GM19193 (cell line): ENCODE measurements around the gene APP.

ENCODE experiments used
- POLR2A ChIP-seq: IDR thresholded peaks from 4 replicates; pipeline ENCODE4 v1.6.1; 2011; ENCODE audit not compliant: insufficient read depth, insufficient read length; ENCODE audit errors: extremely low read depth

APP gene

GRCh38 chr21:26072666-26073615 is 97.6 kb downstream of the APP start:
- no peak for TF ChIP-seq POLR2A

- no peak for TF ChIP-seq POLR2A
These were observed 99.6 kb downstream of the APP start for GRCh38 chr21:26070822-26071425.

- no peak for TF ChIP-seq POLR2A
These were observed 100.4 kb downstream of the APP start for GRCh38 chr21:26070121-26070520.

GRCh38 chr21:26068776-26069175 is 101.8 kb downstream of the APP start:
- no peak for TF ChIP-seq POLR2A

GRCh38 chr21:26067836-26068594 is 102.6 kb downstream of the APP start:
- TF ChIP-seq POLR2A, result no peak

- TF ChIP-seq POLR2A, result no peak
These were observed 106.1 kb downstream of the APP start for GRCh38 chr21:26064506-26064905.

GRCh38 chr21:26061437-26061836 is 109.1 kb downstream of the APP start:
- no peak for TF ChIP-seq POLR2A

- TF ChIP-seq POLR2A, result no peak
These were observed 110.0 kb downstream of the APP start for GRCh38 chr21:26060335-26061115.

- TF ChIP-seq POLR2A, result no peak
These were observed 112.9 kb downstream of the APP start for GRCh38 chr21:26057477-26058170.

GRCh38 chr21:26055841-26056264 is 114.7 kb downstream of the APP start:
- no peak for TF ChIP-seq POLR2A

- TF ChIP-seq POLR2A, result no peak
These were observed 115.6 kb downstream of the APP start for GRCh38 chr21:26055010-26055409.

- TF ChIP-seq POLR2A, result no peak
These were observed 118.5 kb downstream of the APP start for GRCh38 chr21:26052057-26052456.

- TF ChIP-seq POLR2A, result no peak
These were observed 119.7 kb downstream of the APP start for GRCh38 chr21:26050857-26051256.

- no peak for TF ChIP-seq POLR2A
These were observed 120.8 kb downstream of the APP start for GRCh38 chr21:26049803-26050202.
